Measurements from ENCODE around the gene MEF2C.
A peak's percentile ranks its signal among the peaks of the same experiment; 100 is the strongest.

The MEF2C gene

DNA sequence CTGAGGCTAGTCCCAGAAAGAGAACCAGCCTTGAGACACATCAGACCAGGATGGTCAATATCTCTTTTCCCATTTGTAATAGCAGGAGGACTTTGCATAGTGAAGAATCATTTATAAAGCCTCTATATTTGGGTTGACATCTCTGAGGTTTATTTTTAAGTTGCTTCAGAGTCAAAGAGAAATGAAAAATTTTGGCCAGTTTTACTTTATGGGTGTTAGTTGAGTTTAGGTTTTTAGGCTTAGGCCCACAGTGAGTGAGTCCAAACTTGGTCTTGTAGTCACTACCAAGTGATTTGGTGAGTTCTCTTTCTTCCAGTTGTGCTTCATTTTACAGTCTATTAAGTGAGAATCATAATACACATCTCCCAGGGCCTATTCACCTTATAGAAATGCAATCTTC, 5.3 kb upstream of the MEF2C start:
- DNase-seq = no peak

DNA sequence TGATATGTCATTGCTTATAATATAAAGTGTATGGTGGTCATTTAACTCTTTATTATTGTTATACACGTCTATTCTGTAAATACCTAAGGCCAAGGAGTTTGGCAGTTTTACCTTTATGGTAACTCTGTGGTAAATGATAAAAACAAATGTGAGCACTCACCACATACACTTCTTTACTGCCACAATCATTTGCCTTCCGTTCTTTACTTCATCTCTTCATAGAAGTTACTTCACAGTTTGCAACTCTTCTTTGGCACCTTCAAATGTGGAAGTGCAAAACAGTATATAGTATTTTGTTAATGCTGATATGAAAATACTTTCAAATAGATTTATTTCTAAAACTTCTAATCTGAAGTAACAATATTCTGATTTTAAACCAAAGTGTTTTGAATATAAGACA, 4.4 kb upstream of the MEF2C start:
- no peak for DNase-seq

DNA sequence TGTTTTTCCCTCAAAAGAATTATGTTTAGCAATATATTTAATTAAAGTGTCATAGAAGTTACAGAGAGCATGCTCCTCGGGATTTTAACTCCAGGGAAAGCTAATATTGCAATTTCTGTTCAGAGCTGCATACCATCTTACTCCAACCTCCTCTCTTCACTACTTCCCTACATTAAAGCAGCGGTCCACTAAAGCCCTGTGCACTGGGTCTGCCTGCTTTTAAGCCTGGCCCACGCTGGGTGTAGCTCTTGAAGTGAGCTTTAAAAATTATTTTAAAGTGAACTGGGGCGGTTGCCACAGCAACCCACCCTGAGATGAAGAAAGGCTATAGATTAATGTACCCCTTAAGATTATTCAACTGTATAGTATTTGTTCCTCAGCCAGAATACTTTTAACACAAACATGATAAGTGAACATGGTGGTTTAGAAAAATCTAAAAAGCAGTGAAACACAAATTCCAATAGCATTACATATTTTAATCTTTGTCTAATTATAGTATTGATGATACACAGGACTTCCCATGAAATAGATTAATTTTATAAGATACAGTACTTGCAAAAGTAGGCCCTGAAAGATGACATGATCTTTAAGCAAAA, 3.9 kb upstream of the MEF2C start:
- no peak for DNase-seq

DNA sequence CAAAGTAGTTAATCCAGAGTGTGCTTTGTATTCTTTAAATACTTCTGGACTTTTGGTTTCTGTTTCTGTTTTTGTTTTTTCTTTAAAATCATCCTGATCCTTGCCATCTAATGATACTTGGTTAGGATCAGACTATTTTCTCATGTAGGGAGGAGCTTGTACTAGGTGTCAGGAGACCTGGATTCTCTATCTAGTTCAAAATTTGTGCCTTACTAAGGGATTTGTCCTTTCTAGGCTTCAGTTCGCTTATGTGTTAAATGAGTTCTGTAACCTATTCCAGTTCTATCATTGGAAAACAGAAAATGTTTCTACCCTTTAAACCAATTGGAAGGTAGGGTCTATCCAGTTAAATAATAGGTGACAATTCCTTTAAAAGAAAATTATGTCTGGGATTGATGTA, 3.3 kb upstream of the MEF2C start:
- no peak for DNase-seq

DNA sequence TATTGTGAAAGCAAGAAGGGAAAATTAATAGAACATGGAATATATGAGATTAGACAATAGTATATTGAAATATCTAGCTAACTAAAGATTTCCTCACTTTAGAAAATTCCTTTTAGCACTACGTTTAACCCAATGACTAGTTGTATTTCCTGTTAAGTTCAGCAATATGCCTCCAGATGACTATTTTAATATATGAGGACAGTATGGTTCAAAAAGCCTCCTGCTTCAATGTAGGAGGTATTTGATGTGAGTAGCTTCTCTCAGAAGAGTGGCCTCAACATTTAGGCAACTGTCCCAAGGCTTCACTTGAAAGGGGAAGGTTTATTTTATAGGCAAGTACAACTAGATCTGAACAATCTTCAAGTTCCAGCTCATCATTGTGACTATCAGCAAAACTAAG, 2.0 kb upstream of the MEF2C start:
- DNase-seq = no peak

DNA sequence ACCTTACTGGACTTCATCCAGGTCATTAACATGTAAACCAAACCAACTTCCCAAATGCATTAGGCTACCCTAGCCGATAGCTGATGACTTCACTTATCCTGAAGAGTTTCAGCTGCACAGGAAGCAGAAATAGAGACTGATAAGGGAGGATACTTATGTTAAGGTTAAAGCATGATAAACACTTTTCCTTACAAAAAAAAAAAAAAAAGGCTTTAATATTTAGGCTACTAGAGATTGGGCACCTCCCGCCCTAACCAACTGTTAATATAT, 1.6 kb upstream of the MEF2C start:
- DNase-seq = no peak

DNA sequence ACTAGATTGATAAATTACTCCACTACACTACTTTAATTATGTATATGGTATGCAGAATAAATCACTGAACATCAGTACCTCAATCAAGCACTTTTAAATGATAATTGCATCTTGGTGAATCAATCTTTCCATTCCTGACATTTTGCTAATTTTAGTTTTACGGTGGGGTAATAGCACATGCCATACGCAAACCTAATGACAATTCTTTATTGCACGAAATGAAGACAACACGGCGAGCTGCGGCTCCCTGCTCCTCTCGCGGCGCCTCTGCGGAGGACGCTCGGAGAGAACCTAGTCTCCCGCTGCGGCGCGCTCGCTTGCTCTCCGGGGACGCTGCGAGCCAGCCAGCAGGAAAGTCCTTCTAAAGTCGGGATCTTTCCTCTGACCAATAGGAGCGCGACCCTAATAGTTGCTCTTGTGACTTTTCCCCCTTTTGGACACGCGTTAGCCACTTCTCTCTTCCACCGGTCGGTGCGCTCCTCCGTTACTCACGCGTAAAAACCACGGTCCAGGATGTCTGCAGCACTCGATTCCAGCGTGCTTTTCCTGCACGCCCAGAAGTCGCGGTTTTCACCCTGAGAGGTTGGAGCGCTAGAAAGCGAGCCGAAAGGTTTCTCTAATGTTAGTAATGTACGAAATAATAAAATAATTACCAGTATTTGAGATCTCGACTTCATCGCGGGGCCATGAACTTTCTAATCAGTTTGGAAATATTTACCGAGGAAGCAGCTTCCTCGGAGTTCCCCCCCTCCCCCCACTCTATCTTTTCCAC, 1.0 kb upstream of the MEF2C start:
- DNase-seq = peak; percentile 4 to 16

DNA sequence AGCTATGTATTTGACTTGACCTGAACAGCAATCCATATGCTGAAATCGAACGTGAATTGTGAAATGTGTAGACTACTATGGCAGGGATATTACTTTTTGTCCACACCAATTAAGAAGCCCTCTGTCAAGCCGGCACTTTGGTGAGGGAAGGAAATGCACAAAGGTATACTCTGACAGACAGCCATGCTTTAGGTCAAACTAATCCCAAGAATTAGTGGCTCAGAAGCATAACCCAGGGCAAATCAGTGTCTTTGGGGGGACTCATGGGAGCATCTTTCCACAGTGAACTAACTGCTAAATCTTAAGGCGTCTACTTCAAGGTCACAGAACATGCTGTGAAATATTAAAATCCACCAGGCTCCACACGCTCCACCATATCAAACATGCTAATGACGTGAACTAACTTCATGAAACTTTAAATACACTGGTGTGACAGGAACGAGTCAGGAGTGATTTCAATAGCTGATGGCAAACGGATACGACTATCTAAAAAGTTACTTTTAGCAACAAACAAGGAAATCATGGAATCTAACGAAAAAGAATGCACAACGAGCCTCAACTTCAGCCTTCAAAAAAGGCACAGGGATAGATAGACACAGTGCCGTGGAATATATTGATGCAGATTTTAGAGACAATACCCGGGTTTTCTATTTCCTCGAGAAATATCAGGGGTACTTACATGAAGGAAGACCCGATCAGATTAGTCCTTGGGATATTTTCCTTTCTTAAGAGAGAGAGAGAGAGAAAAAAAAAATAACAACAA, 527 bp downstream of the MEF2C start:
- DNase-seq = no peak

DNA sequence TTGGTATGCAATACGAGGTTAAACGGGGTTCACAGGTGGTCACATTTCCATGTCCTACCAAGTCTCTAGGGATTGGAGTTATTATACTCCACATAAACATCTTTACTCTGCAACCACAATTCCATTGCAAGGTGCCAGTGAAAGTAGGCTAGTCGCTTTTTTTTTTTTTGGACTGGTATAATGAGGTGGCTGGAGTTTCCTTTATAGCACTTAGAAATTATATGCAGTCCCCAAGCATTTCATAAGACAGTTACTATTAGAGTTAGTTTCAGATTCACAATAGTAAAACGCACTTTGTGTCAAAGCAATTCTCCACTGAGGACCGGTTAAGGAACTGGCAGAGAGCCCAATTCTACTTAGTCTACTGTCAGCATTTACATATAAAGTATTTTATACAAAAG, 1.4 kb downstream of the MEF2C start:
- no peak for DNase-seq

DNA sequence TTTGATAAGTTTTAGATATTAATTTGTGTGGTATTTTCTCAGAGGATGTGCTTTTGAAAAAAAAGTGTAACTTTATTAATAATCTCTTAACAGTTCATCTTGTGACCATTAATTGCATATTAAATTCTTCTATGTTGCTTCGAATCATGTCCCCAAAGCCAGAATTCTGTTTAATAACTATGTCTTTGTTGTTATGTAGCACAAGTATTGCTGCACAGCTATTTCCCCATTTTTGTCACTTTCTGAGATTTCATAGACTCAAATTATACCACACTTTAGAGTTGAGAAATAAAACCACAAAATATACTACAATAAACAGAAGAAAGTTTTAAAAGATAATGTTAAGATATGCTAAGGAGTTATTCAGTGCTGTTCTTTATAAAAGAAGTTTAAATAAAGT, 2.8 kb downstream of the MEF2C start:
- no peak for DNase-seq

DNA sequence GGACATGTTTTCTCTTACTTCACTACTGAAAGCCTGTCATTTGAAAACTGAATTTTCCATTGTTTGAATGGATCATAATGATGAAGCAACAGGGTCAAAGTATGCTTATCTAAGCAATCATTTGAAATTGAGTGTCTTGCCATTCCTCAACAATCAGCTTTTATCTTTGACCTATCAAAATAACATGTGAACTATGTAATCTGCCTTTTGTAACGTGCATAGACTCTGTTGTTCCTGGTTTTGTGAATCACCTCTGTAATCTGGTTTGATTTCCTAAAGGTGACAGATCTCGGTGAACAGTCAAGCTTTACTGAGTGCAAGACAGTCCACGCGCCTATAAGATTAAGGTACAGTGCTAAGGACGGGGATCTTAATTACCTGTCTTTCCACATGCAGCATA, 3.3 kb downstream of the MEF2C start:
- no peak for DNase-seq

DNA sequence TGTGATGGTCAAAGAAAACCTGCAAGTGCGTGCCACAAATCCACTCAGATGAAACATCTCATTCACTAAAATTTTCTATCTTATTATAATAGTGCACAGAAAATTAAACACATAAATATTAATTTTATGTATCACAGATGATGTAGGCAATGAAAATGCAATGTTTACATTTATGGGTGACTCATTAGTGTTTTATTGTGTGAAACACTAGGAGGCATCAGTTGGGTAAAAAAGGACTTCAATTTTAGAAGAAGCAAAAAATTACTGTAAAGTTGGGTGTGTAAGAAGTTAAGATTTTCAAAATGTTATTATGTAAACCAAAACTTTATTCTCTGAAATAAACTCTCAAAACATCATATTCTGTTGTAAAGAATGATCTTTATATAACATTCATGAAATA, 4.0 kb downstream of the MEF2C start:
- no peak for DNase-seq

DNA sequence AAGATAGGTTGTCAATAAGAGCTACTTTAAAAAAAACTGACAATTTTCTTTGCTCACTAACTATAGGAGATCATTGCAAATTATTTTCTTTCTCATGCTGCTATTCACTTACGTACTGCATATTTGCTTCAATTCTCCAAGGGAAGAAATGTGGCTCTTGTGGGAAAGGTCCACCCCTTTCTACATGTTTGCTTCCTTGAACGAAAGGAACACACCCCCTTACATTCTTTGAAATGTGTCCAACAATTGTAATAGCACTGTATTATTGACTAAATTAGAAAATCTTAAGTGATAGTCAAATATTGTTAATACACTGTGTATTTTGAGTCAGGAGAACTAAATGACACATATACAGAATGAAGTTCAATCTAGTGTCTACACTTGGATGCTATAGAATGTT, 5.2 kb downstream of the MEF2C start:
- no peak for DNase-seq

DNA sequence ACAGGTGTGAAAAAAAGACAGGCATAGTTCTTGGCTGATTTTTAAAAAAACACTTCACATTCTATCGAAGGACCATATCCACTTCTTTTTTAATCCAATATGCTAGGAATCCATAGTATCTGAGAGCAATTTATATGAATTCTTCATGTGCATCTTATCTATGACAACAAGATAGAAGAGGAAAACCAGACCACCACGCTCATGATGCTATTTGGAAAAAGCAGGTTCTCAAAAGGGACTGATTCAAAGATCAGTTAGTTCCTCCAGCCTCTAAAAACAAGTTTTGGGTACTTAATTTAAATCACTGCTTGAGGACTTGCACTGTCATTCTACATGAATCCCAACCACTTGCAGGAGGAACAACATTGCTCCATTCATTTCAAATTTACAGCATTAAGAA, 6.3 kb downstream of the MEF2C start:
- no peak for DNase-seq

DNA sequence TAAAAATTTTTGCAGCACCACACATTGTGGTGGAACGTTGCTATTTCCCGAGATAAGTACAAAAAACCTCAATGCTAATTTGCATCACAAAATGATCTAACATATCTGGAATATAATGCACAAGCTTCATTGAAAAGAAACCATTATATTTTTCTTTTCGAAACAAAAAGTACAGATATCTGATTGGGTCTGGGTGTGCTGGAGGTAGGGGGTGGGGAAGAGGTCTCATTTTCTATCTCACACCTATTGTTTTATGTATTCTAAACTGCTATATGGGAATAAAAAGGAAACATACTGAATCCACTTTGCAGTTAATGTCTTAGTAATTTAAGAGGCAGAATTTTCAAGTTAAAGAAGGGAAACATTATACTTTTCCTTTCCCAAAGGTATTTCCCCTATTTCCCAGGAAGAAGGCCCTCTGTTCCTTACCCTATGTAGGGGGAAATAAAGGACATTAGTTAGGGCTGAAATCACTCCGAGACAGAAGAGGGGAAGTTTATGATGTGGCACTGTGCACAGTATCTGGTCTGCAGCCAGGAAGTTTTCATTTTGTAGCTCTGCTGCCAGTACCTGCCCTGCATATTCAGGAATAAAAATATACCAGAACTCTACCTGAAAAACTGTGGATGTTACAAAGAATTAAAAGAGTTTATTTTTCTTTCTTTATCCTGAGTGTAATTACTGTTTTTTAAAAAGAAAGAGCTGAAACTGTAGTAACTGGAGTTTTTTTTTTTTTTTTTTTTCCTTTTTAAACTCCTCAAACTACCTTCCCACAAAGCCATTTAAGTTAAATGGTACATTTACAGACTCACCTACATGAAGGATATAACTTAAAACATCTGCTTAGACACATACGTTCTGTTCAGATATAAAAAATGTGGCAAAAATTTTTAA, 7.4 kb downstream of the MEF2C start:
- no peak for DNase-seq

DNA sequence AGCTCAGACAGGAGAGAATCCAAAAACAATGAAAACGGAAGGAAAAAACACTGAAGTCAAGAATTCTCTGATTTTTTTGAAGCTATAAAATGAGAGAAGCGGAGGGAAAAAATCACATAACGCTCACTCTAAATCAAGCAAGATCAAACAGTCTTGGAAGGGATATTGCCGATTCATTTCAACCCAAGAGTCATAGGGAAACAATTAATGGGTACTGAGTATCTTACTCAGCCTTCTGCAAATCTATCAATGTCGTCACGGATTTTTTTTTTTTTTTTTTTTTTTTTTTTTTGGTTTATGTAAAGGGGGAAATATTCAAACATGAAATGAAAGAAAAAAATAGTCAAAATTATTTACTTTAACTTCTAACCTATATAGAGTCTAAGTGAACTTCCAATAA, 9.5 kb downstream of the MEF2C start:
- no peak for DNase-seq

DNA sequence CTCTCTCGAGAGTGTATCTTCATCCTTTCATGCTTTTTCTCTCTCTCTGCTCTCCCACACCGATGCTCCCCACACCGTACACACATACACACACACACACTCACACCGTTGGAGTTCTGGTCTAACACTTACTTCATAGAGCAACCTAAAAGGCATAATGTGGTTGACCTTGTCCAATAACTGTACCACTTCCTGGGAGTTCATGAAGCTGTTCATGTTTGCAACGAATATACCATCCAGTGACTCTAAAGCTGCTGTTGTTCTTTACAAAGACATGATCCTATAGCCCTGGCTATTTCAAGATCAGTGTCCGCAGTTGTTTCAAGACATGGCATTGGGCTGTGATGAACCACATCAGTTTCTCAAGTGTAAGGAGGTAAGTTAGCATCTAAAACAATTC, 10.0 kb downstream of the MEF2C start:
- DNase-seq = no peak

DNA sequence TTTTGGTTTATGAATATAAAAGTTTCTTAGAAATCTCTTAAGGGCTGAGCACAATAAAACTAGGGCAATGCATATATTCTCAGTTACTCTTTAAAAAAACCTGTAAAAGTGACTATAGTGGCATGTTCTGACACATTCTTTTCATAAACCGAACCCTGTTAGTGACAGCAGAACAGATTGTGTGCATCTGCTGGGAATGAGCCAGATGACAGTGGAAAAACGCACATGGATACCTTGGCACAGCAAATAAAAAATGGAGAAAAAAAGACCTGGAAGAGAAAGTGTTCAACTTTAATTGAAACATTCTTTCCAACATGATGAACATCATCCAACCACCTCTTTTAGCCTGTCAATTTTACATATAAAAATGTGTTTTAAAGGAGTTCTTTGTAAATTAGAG, 12.7 kb downstream of the MEF2C start:
- DNase-seq = no peak

DNA sequence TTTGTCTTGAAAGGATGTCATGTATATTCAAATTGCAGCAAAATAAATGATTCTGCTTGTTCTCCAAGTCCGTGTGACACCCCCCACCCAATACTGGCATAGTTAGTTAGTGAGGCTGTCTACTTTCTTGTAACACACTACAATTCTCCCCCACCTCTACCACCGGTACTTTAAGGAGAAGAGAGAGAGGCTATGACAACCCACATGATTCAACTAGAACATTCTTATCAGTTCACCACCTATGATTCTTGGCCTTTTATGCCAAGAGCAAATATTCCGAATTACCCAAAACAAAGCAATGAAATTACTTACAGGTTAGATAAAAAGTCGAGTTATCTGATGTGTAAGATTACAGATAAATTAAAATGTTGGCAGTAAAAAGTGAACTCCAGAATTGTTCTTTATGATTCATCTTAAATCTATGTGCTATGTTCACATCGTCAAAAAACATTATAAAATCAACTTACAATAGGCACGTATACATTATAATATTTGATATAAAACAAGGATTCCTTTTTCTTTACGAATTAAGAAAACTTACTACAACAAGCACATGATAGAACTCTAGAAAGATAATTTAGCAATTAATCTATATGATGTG, 14.4 kb downstream of the MEF2C start:
- DNase-seq = no peak

DNA sequence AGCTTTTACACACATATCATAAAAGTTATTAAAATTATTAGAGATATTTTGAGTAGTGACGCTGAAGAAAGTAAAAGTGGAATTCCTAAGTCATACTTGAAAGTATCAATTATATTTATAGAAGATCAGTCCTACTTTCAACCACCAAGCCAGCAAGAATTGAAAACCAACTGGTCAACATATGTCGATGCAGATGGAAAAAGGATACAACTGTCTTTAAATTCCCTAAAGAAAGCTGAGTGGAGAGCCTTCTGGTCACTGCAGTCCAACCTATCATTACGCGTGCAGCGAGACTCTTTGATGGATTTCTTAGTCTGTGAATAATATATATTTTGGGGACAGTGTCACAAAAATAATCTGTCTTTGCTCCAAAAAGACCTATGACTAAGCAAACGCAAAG, 15.3 kb downstream of the MEF2C start:
- DNase-seq = no peak

DNA sequence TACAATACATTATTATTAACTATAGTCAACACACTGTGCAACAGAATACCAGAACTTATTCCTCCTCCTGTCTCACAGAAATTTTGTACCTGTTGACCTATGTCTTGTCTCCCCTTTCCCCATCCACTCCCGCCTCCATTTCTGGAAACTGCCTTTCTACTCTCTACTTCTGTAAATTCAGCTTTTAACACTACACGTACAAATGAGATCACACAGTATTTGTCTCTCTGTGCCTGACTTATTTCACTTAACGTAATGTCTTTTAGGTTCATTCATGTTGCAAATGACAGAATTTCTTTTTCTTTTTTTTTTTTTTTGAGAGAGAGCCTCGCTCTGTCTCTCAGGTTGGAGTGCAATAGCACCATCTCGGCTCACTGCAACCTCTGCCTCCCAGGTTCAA, 19.5 kb downstream of the MEF2C start:
- DNase-seq = no peak

DNA sequence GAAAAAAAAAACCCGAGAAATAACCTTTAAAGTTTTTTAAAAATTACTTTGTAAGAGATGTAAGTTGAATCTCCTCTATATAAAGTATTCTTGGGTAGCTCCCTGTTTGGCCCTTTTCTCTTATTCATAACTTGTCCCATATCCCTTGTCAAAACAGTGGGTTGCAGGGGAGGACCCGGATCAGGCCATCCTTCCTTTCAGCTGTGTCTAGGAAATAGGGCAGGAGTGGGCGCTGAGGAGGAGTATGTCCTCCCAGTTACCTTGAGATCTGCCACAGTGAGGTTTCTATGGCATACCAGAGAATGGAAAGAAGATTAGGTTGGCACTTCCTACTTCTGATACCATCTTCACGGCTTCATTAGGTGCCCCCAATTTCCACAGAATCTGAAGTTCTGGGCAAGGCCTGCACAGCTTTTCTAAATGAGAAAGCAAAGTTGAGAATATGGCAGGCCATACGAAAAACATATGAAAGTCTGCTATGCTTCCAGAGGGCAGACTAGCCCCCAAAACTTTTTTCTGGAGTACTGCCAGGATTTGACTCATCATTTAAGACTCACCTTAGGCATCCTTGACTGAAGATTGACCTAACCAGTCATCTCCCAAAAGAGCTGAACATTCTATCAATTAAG, 20.3 kb downstream of the MEF2C start:
- no peak for DNase-seq

DNA sequence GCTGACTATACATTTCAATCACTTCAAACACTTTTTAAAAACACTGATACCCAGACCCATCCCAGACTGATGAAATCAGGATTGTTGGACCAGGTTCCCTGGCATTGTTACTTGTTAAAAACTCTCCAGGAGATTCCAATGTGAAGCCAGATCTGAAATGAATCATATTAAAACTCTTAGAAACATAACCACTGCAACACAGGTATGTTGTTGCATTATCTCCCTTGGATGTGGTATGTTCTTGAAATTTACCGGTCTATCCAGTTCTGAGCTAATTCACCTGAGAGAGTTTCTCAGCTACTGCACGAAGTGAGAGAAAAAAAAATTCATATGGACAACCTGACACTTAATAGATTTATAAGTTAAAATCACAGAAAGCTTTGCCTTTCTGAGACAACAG, 21.8 kb downstream of the MEF2C start:
- no peak for DNase-seq
